GM23248 (cell line): ENCODE results near the gene PTPN1.

ENCODE experiments used
- EZH2 ChIP-seq: fragments of 200-600 bp; sonication (generic); IDR thresholded peaks from 2 replicates; pipeline ENCODE4 v1.6.1; 2018; ENCODE audit warnings: antibody characterized with exemption, mild to moderate bottlenecking; ENCODE audit not compliant: insufficient read depth, poor library complexity, severe bottlenecking
- EZH2phosphoT487 ChIP-seq: fragments of 200-600 bp; sonication (generic); IDR thresholded peaks from 2 replicates; pipeline ENCODE4 v1.6.1; 2018; ENCODE audit warnings: antibody characterized with exemption, moderate library complexity, mild to moderate bottlenecking, low read depth; ENCODE audit not compliant: insufficient read depth

- TF ChIP-seq EZH2phosphoT487 (no peak), EZH2 (no peak)
These were observed 15.8 kb upstream of the PTPN1 start for GRCh38 chr20:50494428-50494827.
